ENCODE data around the gene ARL13B.
"Not testable (repeated sequence)": the region's sequence is repeated elsewhere in the genome, so short reads cannot be mapped to it uniquely, and the experiment has no call there.

Gene ARL13B

DNA sequence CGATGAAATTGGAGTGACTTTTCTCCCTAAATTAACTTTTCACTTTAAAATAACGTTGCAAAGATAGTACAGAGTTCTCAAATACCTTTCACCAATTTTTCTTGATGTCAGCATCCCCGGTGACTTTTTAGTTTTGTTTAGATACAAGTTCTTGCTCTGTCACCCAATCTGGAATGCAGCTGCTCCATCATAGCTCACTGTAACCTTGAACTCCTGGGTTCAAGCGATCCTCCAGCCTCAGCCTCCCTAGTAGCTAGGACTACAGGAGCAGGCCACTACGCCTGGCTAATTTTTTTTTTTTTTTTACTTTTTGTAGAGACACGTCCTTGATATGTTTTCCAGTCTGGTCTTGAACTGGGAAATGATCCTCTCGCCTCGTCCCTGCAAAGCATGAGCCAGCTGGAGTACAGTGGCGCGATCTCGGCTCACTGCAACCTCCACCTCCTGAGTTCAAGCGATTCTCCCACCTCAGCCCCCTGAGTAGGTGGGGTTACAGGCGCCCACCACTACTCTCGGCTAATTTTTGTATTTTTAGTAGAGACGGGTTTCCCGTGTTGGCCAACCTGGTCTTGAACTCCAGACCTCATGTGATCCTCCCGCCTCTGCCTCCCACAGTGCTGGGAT lies 83.7 kb downstream of the ARL13B start:
- DNase-seq: no peak

GRCh38 chr3:94064243-94064860 lies 84.4 kb downstream of the ARL13B start:
- no peak for DNase-seq

DNA sequence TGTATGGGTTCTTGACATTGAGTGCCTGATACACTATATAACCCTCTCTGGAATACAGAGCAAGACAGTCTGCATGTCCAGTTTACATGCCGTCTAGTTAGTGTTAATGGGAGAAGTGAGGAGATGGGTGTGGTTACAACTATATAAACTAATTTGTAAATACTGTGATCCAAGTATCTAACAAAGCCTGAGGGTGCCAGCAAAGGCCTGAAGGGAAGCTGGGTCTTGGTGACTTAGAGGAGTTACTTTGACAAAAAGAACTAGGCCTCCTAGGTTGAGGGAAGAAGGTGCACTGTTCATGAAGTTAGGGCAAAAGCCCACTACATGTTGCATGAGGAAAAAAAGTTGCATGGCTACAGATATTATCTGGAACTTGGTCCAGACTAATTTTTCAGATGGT lies 85.2 kb downstream of the ARL13B start:
- no peak for DNase-seq

DNA sequence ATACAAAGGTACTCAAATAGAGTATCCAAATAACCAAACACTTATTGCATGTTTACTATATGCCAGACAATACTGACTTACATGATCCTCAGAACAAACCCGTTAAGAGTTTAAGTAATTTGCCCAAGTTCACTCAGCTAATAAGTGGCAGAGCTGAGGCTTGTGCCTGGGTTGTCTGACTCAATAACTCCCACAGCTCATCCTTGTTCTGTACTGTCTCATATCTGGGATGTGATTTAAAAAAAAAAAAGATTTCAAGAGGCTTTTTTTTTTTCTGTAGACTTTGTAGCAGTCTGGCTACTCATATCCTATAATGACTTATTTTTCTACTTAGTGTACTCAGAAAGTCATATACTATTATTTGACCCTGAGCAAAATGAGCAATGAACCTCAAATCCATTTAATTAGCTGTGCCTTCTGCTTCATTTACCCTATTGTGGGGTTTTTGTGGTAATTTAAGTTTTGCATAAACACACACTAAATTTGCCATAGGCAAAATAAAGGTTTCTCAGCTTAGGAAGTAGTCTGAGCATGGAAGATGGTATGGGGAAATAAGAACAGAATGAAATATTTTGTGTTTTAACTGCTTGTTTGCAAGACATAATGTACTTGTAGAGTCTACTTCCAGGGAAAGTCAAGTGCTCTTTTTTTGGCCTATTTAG lies 86.0 kb downstream of the ARL13B start:
- no peak for DNase-seq

DNA sequence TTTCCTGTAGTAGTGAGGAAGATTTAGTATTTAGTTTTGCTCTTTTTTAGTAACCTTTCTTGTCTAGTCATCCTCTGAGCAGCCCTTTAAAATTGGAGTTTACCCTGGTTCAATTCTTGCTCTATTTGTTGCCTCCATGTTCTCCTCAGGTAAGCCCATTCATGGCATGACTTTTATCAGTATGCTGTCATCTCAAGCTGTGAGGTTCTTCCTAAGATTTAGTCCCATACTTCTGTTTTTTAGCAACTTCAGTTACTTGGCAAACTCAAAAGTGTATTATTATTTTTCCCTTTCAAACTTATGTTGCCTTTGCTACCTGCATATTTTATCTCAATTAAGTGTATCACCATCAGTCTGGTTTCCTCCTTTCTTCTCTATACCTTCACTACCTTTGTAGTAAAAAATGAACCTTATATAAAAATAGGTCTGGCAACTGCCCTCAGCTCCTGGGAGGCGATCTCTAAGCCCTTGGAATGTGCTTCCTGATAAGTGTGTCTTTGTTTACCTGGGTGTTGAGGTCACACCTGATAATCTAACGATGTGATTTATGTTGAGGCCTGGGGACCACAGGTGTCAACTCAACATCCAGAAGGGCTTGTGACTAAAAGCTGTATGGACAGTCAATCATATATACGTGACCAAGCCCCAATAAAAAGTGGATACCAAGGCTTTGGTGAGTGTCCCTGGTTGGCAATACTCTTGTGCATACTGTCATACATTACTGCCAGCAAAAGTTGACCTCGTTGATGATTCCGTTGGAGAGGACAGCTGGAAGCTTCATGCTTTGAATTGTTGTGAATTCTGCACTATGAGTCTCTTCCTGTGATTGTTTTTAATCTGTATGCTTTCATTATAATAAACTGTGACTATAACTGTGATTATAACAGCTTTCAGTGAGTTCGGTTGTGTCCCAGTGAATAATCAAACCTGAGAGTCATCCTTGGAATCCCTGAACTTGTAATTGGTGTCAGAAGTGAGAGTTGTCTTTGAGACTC lies 86.8 kb downstream of the ARL13B start:
- no peak for DNase-seq

DNA sequence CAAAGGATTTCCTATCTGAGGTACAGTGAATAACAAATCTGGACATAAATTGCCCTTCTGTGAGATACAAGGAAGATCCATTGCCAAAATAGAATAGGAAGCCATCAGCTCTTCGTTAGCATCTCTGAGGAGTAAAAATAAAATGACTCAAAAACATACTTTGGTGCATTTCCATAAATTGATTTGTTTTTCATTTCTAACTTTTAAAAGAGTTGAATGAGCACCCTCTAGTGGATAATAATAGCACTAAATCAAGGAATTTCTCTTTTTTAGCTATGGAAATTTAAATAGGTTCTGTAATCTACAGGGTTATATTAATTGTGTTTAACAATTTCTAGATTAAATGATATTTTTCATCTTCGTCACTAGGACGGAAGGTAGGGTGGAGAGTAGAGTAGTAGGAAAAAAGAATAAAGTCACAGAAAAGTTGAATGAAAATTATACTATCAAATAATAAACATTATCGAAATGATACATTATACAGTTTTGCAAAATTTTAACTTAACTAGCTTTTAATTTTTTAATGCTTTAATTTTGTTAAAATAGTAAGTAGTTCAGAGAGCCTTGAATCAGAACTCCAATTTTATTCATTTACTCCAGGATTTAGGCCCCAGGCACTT lies 89.3 kb downstream of the ARL13B start:
- DNase-seq: no peak

- no peak for DNase-seq
These were observed 90.5 kb downstream of the ARL13B start for GRCh38 chr3:94070341-94070911.

- DNase-seq: no peak
These were observed 91.8 kb downstream of the ARL13B start for GRCh38 chr3:94071713-94072284.

GRCh38 chr3:94076055-94076454 lies 96.1 kb downstream of the ARL13B start:
- no peak for DNase-seq

DNA sequence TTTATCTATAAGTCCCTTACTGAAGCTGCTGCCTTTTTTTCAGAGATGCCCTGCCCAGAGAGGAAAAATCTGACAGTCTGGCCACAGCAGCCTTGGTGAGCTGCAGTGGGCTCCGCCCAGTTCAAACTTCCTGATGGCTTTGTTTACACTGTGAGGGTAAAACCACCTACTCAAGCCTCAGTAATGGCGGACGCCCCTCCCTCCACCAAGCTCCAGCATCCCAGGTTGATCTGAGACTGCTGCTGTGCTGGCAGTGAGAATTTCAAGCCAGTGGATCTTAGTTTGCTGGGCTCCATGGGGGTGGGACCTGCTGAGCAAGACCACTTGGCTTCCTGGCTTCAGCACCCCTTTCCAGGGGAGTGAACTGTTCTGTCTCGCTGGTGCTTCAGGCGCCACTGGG lies 100.6 kb downstream of the ARL13B start:
- DNase-seq: not testable (repeated sequence)

DNA sequence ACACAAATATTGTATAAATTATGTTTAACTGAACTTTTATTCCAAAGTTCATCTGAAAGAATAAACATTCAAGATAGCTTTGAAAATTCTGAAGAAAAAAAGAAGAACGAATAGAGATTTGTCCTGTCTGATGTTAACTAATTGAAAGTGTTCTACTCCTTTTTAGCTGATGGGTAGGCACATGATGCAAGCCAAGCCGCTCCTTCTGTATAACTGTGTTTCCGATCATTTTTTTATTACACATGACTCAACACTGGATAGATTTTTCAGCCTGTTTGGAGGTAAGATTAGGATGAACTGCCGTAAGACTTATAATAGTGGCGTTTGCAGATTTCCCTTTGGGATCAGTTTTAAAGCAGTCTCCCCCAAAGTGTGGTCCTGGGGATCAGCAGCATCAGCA lies 101.9 kb downstream of the ARL13B start:
- no peak for DNase-seq

DNA sequence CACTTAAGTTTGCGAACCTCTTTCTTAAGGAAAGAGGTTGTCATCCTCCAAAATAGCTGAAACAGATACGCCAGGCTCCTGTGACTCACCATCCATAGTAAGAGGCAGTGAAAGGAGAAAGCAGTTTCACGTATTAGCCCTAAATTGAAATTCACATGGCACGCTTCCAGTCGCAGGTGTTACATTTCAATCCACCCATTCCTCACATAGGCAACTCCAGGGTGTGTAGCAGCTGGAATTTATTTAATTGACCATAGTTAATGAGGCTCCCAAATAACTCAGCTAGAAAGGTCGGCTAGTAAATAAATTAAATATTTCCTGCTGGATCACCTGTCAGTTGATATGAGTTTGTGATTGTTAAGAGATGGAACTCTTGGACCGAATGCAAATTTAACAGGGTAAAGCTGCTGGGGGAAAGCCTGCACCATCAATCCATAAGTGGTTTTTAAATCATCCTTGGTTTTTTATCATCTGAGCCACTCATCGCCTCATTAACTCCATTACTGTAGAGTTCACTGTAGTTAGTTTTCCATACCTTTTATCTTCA lies 102.5 kb downstream of the ARL13B start:
- no peak for DNase-seq

DNA sequence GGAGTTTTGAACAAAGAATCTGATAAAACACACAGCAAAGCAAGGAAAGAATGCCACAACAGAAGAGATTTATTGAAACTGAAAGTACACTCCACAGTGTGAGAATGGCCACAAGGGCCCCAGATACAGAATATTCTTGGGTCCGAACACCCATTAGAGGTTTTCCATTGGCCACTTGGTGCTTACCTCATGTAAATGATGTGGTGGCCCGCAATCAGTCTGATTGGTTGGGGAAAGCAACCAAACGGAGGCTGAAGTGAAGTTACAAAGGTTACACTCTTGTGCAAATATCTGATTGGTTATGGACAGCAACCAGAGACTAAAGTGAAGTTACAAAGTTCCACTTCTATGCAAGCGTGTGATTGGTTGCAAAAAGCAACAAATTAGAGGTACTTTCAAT lies 103.3 kb downstream of the ARL13B start:
- no peak for DNase-seq

- no peak for DNase-seq
These were observed 109.2 kb downstream of the ARL13B start for GRCh38 chr3:94089126-94089525.

DNA sequence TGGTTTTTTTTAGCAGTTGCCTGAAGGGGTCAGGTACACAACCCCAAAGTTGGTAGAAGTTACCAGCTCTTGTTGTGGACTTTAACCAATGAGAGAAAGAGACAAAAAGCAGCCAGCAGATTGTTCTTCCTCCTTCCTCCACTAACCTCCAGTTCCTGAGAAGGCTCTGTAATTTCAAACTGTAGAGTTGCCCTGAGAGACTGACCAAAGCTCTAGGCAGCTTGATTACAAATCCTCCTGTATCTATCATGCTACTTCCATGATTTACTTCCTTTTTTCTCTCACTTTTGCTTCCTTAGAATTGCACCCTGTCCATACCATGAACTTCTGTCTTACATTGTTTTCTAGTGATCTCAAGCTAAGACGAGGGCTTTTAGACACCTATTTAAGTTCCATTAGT lies 112.1 kb downstream of the ARL13B start:
- DNase-seq: no peak

GRCh38 chr3:94093151-94093550 lies 113.2 kb downstream of the ARL13B start:
- no peak for DNase-seq

DNA sequence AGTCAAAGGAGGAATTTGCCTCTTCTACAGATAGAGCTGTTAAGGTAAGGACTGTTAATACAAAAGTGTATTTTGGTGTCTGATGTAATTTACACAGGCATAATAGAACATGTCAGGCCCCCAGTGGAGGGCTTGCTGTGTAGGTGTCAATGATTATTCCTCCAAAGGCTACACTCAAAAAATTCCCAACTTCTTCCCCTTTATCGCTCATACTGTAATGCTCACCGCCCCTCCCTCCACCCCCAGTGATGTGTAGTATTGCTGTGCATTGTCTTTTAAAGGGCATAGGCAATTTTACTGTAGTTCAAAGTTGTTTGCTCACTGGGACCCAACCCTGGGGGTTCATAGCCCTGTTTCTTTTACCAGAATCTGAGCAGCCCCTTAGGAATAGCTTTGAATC lies 115.2 kb downstream of the ARL13B start:
- no peak for DNase-seq

DNA sequence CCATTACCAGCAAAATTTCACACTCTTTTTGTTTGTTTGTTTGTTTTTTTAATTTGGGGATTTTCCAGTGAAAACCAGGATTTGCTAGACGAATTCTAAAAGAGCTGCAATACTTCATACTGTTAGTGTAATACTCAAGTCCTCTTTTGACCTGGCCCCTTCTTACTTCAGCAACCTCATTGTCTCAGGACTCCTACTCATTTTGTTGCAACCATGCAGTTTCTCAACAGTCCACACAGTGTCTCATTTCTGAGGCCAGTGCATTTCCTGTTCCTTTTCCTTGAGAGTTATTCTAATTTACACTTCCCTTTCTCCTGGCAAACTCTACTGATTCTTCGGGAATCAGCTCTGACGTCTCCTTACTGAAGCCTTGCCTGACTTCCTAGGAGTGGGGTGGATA lies 118.5 kb downstream of the ARL13B start:
- DNase-seq: no peak

DNA sequence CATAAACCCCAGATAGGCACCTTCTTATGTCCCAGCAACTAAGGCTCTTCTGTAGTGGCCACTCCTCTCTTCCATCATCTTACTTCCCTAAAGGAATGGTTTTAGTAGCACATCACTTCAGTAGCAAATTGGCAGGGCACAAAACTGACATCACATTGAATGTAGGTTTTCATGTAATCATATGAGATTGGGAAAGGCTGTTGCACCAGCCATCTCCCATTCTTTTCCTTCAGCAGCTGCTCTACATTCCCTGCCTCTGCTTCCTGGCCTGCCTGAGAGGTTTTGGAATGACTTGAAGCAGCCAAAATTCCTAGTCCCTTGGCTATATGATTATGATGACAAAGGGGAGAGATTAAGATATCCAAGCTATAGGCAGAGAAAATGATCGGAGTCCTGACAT lies 119.4 kb downstream of the ARL13B start:
- DNase-seq: no peak

DNA sequence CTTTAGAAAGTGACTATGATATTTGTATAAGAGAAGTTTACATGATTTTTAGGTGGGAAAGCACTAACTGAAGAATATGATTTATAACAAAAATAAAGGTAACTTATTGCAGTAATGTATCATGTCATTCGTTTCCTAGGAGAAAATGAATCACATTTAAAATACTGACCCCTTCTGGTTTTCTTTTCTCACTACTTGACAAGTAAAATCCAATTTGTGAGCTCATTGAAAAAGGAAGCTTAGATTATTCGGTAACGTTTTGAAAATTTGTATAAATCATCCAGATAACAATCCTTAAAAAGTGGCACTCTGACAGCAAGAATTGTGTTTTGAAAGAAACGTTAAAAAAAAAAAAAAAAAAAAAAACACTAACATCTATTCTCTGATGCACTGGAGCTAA lies 121.9 kb downstream of the ARL13B start:
- DNase-seq: no peak
